Right lobe of liver (tissue), 6 donors: Measurements from ENCODE around the gene HOMEZ. TPM values are rescaled to one million over a fixed set of nuclear protein-coding genes. Genes with fewer than 3 reads are reported as not detected.
"Not testable (repeated sequence)": the region's sequence is repeated elsewhere in the genome, so short reads cannot be mapped to it uniquely, and the experiment has no call there.

Source experiments
- ATAC-seq, 4 donors: fragments of 200-7000 bp; cut with Tn5 transposase; one replicate each; pipeline ENCODE4 v1.9.1; 2020; ENCODE audit warnings: mild to moderate bottlenecking in 4 of 4, moderate library complexity in 4 of 4
- DNase-seq, 3 donors: peaks; one replicate each; pipeline ENCODE4 v3.0.0-alpha.2; 2020
- H3K27ac ChIP-seq, 3 donors: fragments of 200-600 bp; one replicate each; pipeline ENCODE4 v1.8.0; 2022
- H3K27me3 ChIP-seq, 2 donors: fragments of 200-600 bp; one replicate each; pipeline ENCODE4 v1.8.0; 2022
- H3K36me3 ChIP-seq, 4 donors: fragments of 200-600 bp; sonication (generic) in 1 of 4; one replicate each; pipeline versions ENCODE4 v1.5.1 to v1.8.0; 2017 to 2022; ENCODE audit warnings: control low read depth in 1 of 4
- H3K4me1 ChIP-seq, 4 donors: fragments of 200-600 bp; sonication (generic) in 1 of 4; one replicate each; pipeline versions ENCODE4 v1.5.1 to v1.8.0; 2017 to 2022; ENCODE audit warnings: control low read depth in 1 of 4
- H3K4me3 ChIP-seq, 3 donors: fragments of 200-600 bp; one replicate each; pipeline ENCODE4 v1.8.0; 2022
- H3K9me3 ChIP-seq, 4 donors: fragments of 200-600 bp; sonication (generic) in 1 of 4; one replicate each; pipeline versions ENCODE4 v1.5.1 to v1.8.0; 2017 to 2022; ENCODE audit warnings: control low read depth in 1 of 4
- CTCF ChIP-seq, 4 donors: fragments of 200-600 bp in 3 of 4; fragments of 450-650 bp in 1 of 4; IDR thresholded peaks; one replicate each; pipeline versions ENCODE4 v1.5.1 to v1.8.0; 2016 to 2022; ENCODE audit warnings: antibody characterized with exemption in 4 of 4, mild to moderate bottlenecking in 2 of 4
- POLR2A ChIP-seq: fragments of 450-650 bp; IDR thresholded peaks from one replicate; pipeline ENCODE4 v1.6.1; 2017; ENCODE audit warnings: antibody characterized with exemption, mild to moderate bottlenecking
- WGBS: methylation state at CpG from one replicate; pipeline ENCODE4 v1.1.6; 2018; ENCODE audit warnings: low coverage, low lambda C conversion rate; ENCODE audit not compliant: insufficient coverage; ENCODE audit errors: missing lambda C conversion rate; 5-methylcytosine and 5-hydroxymethylcytosine counted together
- intact Hi-C, 2 donors: fragments of 100-400 bp; cut with DNase I; formaldehyde crosslinking; loops; one replicate each; pipeline versions ENCODE4 v1.11.2 to v1.14.1; 2022
- total RNA-seq, 6 experiments: library from RNA; depleted of rRNA in 2 of 6; stranded (reverse); fragments of >200 nt in 2 of 6; fragmentation: NEBNext Ultra II Directional in 3 of 6; extraction: Animal tissue kit (Norgen Biotek cat#: 25700) in 3 of 6; gene quantifications; one replicate each; pipeline versions ENCODE4 v1.1.0 to v1.2.4, GENCODE V29; 2016 to 2023
- donor health status: DM: no; HTN: yes; CAD: no.
- donor health status: DM: no; HTN: no; CAD: no.
- donor health status: DM: no; HTN: no; CAD: no.
- donor health status: DM: no; HTN: yes; CAD: no.
- donor health status: DM: no; HTN: yes; CAD: no.

The HOMEZ gene
- total RNA-seq, 6 experiments from 2014 or later, result 3.4 to 8.8 (median 5.3) TPM

- WGBS, result 29% methylated on average over 8 of the region's 9 CpGs
- Histone ChIP-seq H3K9me3 (no peaks in the 10 kb centered on the region), H3K4me3 (peak overlapping the region; percentile 83 to 89 (median 83)), H3K36me3 (no peaks in the 10 kb centered on the region), H3K27ac (peak overlapping the region; percentile 93 to 95 (median 94)), H3K4me1 (peaks cover 0 to 18% (median 3%) of the 10 kb centered on the region in 4 donors), H3K27me3 (no peaks in the 10 kb centered on the region)
- no peak for TF ChIP-seq CTCF (IDR thresholded peaks at IDR 0.05)
- no peak for TF ChIP-seq POLR2A
- no peak for DNase-seq
- intact Hi-C loops, result no loop called here
- ATAC-seq, result peak in 2 of 4 donors; percentile 1 to 4
These were observed 1.0 kb downstream of the HOMEZ start for GRCh38 chr14:23284654-23285529.

GRCh38 chr14:23281247-23281646 is 4.7 kb downstream of the HOMEZ start:
- H3K4me1 ChIP-seq, result peaks cover 0 to 11% (median 0%) of the 10 kb centered on the region in 4 donors
- H3K27me3 ChIP-seq, result no peaks in the 10 kb centered on the region
- H3K4me3 ChIP-seq, result no peak overlapping the region
- DNase-seq (no peak), ATAC-seq (no peak)
- TF ChIP-seq CTCF (IDR thresholded peaks at IDR 0.05) (no peak), POLR2A (no peak)
- H3K36me3 ChIP-seq, result no peaks in the 10 kb centered on the region
- WGBS, result 98% methylated on average over 6 of the region's 6 CpGs
- no peak overlapping the region for H3K27ac ChIP-seq
- intact Hi-C loops, result no loop called here
- no peaks in the 10 kb centered on the region for H3K9me3 ChIP-seq

- intact Hi-C loops, H3K36me3 ChIP-seq, H3K4me1 ChIP-seq, DNase-seq, H3K4me3 ChIP-seq, H3K9me3 ChIP-seq, ATAC-seq, H3K27me3 ChIP-seq, H3K27ac ChIP-seq: not testable (repeated sequence)
- 90% methylated on average over 2 of the region's 6 CpGs for WGBS
These were observed 8.0 kb downstream of the HOMEZ start for GRCh38 chr14:23277928-23278327.

- no peaks in the 10 kb centered on the region for H3K36me3 ChIP-seq
- no peak for ATAC-seq
- H3K4me3 ChIP-seq, result no peak overlapping the region
- WGBS, result 72% methylated on average over 3 of the region's 3 CpGs
- H3K27ac ChIP-seq, result no peak overlapping the region
- H3K9me3 ChIP-seq, result no peaks in the 10 kb centered on the region
- no peak for TF ChIP-seq POLR2A
- TF ChIP-seq CTCF (IDR thresholded peaks at IDR 0.05), result no peak
- DNase-seq, result no peak
- no peaks in the 10 kb centered on the region for H3K27me3 ChIP-seq
- intact Hi-C loops, result no loop called here
- H3K4me1 ChIP-seq, result no peaks in the 10 kb centered on the region
These were observed 8.7 kb downstream of the HOMEZ start for GRCh38 chr14:23277189-23277588.

- Histone ChIP-seq H3K9me3 (no peaks in the 10 kb centered on the region), H3K4me3 (no peak overlapping the region), H3K4me1 (no peaks in the 10 kb centered on the region), H3K27ac (no peak overlapping the region), H3K27me3 (no peaks in the 10 kb centered on the region), H3K36me3 (no peaks in the 10 kb centered on the region)
- ATAC-seq (no peak), DNase-seq (no peak)
- intact Hi-C loops, result no loop called here
- no peak for TF ChIP-seq POLR2A
- no peak for TF ChIP-seq CTCF (IDR thresholded peaks at IDR 0.05)
- WGBS, result 83% methylated on average over 1 of the region's 2 CpGs
These were observed 10.5 kb downstream of the HOMEZ start for GRCh38 chr14:23275412-23275811.
